Neural cell (in vitro differentiated cells): ENCODE measurements around the gene PRKAG2.

Source experiments
- CTCF ChIP-seq: fragments of 450-650 bp; IDR thresholded peaks from 2 replicates; pipeline ENCODE4 v1.5.1; 2014; ENCODE audit warnings: antibody characterized with exemption, mild to moderate bottlenecking, moderate library complexity; ENCODE audit not compliant: poor library complexity, severe bottlenecking
- EP300 ChIP-seq: fragments of 450-650 bp; conservative IDR thresholded peaks from 2 replicates; pipeline ENCODE4 v1.6.1; 2014; ENCODE audit warnings: antibody characterized with exemption, mild to moderate bottlenecking, moderate library complexity; ENCODE audit not compliant: poor library complexity, severe bottlenecking
- EZH2 ChIP-seq: fragments of 200-600, 300-800 bp; shearing (Covaris generic), sonication (generic); IDR thresholded peaks from 2 replicates; pipeline ENCODE4 v1.6.1; 2014; ENCODE audit warnings: antibody characterized with exemption, low read length, borderline replicate concordance, mild to moderate bottlenecking; ENCODE audit not compliant: insufficient read depth, poor library complexity, severe bottlenecking
- TAF1 ChIP-seq: IDR thresholded peaks from 2 replicates; pipeline ENCODE4 v1.6.1; 2012; ENCODE audit warnings: low read depth

- TF ChIP-seq EP300 (no peak), TAF1 (no peak), CTCF (no peak), EZH2 (no peak)
Observed at GRCh38 chr7:151743481-151743983, 133.4 kb downstream of the PRKAG2 start.
